NCI-H1092 treated with DMSO at 0.1 percent for 48 hours (cell line): ENCODE data around the gene RTL1.

Experiments used
- DNase-seq: peaks from one replicate; lab custom pipeline; 2025; lab: John Stamatoyannopoulos, UW

The RTL1 gene

GRCh38 chr14:100898935-100899883 is 4.3 kb downstream of the RTL1 start:
- peak; percentile 51 for DNase-seq

DNA sequence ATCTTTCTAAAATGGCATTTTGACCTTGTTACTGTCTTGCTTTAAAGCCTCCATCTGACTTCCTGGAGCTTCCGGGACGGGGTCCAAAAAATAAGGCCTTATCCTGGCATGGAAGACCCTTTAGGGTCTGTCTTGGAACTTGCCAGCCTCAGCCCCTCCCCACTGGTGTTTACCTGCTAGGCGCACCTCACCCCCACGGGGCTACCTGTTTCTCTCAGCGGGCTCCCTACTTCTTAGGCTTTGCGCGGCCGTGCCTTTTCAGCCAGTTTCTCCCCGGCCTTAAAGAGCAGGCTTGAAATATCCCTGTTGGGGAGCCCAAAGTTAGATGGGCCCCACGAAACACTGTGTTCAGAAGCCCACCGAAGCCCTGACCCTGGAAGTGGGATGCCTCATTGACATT is 5.1 kb downstream of the RTL1 start:
- no peak for DNase-seq

GRCh38 chr14:100896369-100897060 is 7.0 kb downstream of the RTL1 start:
- no peak for DNase-seq

DNA sequence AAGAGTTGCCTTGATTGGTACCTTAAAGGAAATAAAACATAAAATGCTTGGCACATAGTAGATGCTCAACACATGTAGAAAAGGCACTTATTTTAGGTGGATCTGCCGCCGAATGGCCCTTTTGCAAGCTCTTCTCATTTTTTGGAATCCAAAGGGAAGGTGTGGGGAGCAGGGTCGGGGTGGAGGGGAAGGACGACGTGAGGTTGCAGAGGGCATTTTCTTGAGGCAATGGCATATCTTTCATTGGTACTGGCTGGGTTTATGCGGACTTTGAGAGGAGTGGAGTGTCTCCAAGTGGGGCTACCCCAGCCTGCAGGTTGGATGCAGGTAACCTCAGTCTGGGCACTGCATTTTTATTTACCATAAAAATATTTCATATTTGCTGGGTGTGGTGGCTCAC is 8.1 kb downstream of the RTL1 start:
- no peak for DNase-seq

DNA sequence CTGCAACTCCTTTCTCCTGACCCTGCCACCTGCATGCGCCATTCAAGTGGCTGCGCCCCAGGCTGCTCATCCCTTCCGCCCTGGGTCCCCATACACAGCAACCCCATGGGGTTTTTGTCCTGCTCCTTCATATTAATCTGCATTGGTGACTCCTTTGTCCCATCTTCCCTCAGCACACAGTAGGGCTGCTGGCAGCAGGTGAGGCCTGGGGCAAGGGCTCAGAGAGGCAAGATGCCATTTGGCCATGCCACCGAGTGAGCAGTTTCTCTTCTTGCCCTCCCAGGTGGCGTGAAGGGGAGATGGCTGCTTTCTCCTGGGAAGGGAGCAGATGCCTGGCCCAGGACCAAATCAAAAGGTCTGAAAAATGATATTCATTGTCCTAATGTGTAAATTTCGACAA is 9.1 kb downstream of the RTL1 start:
- no peak for DNase-seq

DNA sequence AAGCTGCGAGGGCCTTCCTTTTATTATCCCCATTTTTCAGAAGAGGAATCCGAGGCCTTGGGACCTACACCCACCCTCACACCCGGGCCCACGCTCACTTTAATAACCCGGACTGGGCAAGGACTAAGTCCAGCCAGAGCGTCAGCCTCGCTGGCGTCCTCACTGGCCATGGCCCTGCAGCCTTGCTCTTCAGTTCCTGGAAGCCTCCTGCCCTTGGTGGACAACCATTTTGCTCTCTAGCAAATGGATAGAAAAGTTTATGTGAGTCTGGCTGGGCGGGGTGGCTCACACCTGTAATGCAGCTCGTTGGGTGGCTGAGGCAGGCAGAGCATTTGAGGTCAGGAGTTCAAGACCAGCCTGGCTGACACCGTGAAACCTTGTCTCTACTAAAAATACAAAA is 9.8 kb downstream of the RTL1 start:
- no peak for DNase-seq

GRCh38 chr14:100893228-100893601 is 10.3 kb downstream of the RTL1 start:
- DNase-seq = no peak

GRCh38 chr14:100892496-100893227 is 10.9 kb downstream of the RTL1 start:
- DNase-seq = no peak

GRCh38 chr14:100891501-100892445 is 11.7 kb downstream of the RTL1 start:
- DNase-seq = no peak

DNA sequence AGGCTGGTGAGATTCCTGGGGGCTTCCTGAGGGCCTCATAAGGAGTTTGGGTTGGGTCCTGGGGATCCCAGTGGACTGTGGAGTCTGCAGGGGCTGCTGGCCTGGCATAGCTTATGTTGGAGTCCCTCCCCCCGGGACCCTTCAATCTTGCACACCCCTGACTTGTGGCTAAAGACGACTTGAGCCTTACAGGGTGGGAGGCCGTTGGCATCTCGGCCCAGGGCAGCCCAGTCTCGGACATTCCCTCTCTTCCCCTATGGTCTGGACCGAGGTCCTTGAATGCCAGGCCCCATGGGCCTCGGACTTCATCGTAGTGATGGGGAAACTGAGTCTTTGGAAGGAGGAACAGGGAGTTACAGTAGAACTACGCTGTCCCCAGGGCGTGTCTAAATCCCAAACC is 12.5 kb downstream of the RTL1 start:
- DNase-seq = no peak

GRCh38 chr14:100890061-100890850 is 13.3 kb downstream of the RTL1 start:
- no peak for DNase-seq

DNA sequence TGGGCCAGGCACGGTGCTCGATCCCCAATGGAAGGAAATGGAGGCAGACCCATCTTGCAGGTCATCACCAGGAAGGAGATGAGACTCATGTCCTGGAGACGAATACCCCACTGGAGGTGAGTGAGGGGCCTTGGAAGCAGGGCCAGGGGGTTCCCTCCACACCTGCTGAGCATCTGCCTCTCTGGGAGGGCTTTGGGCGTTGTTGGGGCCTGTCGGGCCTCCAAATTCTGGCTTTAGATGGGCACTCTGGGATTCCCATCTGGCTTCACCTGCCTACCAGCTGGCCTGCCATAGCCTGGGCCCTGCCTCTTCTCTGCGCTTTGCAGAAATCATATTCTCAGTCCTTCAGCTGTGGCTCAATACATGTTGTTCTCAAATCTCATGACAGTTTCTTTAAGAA is 13.9 kb downstream of the RTL1 start:
- DNase-seq = no peak

GRCh38 chr14:100888789-100889315 is 14.7 kb downstream of the RTL1 start:
- DNase-seq = no peak

- no peak for DNase-seq
Observed at GRCh38 chr14:100887728-100888335, 15.7 kb downstream of the RTL1 start.

DNA sequence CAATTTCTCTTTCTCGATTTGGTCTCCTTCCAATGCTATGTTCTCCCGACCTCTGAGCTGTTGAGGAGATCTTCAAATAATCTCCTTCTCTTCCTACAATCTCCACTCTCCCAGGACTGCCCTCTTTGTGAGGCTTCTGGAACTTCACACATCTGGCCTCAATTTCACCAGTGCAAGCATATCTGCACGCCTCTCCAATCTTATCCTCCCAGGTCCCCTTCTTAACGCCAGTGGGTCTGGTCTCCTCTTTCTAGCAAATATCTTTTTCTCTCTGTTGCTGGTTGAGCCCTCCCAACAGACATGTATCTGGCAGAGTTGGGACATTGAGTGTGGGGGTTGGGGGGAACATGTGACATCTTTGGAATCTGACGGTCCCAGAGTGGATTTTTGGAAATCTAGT is 17.9 kb downstream of the RTL1 start:
- DNase-seq = no peak

DNA sequence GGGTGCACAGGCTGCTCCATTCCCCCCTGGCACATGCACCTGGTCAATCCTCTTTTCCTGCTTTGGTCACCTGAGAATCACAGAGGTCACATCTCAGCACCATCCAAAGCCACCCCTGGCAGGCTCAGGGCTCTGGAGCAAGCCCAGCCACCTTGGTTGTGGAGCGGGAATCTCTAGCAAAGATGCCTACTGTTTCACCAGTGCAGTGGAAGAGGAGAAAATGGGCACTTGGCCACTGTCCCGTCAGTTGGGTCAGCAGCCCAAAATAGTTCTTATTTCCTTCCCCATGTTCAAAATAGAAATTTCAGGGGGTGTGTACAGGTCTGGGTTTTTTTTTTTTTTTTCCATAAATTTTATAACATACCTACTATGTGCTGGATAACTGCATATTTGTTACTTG is 18.3 kb downstream of the RTL1 start:
- no peak for DNase-seq

- DNase-seq = no peak
Observed at GRCh38 chr14:100884456-100884855, 19.1 kb downstream of the RTL1 start.

GRCh38 chr14:100883789-100884101 is 19.8 kb downstream of the RTL1 start:
- no peak for DNase-seq

GRCh38 chr14:100882991-100883788 is 20.3 kb downstream of the RTL1 start:
- no peak for DNase-seq
